Activated T-cell treated with anti-CD3 and anti-CD28 coated beads, Interleukin-2, amount 50 U/mL, for 1 hour (primary cell): ENCODE data around the gene COL16A1.
"Not testable (repeated sequence)": the region's sequence is repeated elsewhere in the genome, so short reads cannot be mapped to it uniquely, and the experiment has no call there.

Source experiments
- DNase-seq: peaks from one replicate; pipeline ENCODE4 v3.0.0-alpha.2; 2020

COL16A1 gene

GRCh38 chr1:31732751-31733289 is 29.0 kb upstream of the COL16A1 start:
- DNase-seq: no peak

DNA sequence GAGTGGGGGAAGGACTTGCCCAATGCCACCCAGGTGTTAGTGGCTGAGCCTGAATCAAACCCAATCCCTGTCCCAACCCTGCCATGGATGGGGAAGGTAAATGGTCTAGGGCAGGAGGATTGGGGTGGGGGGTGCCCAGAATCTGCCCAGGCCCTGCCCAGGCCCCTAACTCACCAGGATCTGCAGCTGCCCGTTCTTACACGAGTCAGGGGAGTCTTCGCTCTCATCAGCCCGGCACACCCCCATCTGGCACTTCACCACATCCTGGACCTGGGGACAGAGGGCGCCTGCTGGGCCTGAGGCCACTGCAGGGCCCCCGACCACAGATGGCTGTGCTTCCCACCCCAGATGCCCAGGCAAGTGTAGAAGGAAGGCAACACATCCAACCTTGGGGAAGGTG is 28.5 kb upstream of the COL16A1 start:
- no peak for DNase-seq

GRCh38 chr1:31731049-31731565 is 27.3 kb upstream of the COL16A1 start:
- DNase-seq: no peak

GRCh38 chr1:31730336-31731048 is 26.7 kb upstream of the COL16A1 start:
- no peak for DNase-seq

DNA sequence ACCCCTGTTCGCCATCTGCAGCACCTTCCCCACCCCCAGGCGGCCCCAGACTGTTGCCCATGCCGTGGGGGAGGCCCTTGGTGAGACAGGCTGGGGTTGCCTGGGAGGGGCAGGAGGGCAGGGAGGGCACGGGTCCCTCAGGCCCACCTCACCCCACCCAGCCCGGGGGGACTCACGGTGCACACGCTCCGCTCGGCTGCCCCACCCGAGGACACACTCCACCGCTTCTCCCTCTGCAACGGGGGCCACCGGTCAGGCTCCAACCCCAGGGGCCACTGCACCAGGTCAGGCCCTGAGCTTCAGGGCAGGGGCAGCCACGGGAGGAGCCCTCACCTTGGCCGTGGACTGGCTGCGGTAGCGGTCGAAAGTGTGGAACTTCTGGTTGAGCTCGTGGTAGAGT is 24.0 kb upstream of the COL16A1 start:
- no peak for DNase-seq

DNA sequence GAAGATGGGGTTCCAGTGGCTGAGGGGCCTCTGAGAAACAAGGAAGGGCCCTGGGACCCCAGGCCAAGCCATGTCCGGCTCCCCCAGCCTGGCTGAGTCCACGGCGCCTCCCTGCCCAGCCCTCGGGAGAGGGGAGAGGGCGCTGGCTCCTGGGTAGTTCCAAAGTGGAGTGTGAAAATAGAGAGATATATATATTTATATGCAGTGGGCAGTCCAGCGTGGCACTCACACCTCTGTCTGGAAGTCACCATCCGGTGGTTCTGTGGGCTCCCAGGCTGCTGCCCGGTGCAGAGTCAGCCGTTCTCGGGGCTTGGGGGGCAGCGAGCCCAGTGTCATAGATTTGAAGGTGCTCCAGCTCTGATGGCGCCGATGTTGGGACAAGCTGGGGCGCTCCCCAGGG is 23.4 kb upstream of the COL16A1 start:
- DNase-seq: no peak

DNA sequence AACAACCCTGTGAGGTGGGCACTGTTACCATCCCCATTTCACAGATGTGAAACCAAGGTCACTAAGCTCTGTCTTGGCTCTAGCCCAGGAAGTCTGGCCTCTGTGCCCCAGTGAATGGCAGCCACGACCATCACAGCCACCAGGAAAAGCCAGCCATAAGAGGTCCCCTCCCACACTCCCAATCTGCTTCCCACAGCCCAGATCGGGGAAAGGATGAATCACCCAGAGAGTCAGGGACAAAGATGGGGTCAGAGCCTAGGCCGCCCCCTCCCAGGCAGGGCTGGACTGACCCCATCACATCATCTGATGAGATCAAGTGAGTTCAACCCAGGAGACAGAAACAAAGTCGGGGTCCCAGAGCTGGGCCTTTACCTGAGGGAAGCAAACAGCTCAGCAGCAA is 22.9 kb upstream of the COL16A1 start:
- no peak for DNase-seq

- no peak for DNase-seq
These were observed 22.1 kb upstream of the COL16A1 start for GRCh38 chr1:31725777-31726535.

DNA sequence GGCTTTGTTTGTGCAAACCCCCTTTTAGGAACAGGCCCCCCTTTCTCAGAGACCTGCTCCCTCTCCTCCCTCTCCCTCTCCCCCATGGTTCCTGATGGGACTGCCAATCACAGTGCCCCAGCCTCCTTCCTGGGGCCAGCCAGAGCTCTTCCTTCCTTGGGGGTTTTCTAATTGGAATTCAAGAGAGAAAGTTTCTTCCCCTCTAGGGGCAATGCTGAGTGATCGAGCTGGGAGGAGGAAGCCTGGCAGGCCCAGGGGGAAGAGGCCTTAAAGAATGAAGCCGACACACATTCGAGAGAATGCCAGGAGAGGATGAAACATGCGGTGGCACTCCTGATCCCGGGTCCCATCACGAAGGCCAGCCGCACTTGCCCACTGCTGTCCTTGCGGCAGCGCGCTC is 21.3 kb upstream of the COL16A1 start:
- DNase-seq: no peak

- DNase-seq: peak; percentile 41
These were observed 20.1 kb upstream of the COL16A1 start for GRCh38 chr1:31723828-31724359.

DNA sequence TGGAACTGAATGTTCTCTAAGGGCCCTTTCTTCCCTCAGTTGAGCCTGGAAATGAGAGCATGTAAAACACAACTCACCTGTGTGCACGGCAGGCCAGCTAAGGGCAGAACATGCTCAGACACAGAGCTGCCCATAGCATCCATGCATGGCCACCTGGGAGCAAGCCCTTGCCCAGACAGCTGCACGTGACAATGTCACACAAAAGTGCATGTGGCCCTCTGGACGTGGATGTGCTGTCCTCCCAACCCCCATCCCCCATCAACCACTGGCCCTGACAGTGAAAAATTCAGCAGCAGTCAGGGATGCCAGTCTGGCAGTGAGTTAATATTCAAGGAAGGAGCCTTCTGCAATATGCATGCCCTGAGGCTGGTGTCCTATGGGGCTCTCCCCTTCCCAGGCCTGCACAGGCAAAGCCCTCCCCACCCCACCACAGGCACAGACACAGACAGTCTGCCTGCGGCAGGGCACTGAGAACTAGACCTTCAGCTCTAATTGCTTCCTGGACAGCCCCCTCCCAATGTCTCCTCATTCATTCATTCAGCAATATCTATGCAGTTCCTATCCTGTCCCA is 14.6 kb upstream of the COL16A1 start:
- DNase-seq: no peak

- no peak for DNase-seq
These were observed 13.5 kb upstream of the COL16A1 start for GRCh38 chr1:31717341-31717740.

DNA sequence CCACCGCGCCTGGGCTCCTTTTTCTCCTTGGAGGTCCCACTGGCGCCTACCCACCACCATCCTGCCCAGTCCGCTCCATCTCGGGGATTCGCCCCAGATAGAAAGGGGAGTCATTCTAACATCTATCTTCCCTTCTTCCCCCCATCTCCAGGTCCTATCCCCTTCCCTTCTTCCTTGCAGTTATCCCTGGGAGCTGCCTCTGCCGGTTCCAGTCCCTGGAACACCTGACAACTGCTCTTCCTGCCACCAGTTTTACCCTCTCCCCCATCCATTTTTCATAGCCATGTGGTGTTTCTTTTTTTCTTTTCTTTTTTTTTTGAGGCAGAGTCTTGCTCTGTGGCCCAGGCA is 12.0 kb upstream of the COL16A1 start:
- DNase-seq: no peak

DNA sequence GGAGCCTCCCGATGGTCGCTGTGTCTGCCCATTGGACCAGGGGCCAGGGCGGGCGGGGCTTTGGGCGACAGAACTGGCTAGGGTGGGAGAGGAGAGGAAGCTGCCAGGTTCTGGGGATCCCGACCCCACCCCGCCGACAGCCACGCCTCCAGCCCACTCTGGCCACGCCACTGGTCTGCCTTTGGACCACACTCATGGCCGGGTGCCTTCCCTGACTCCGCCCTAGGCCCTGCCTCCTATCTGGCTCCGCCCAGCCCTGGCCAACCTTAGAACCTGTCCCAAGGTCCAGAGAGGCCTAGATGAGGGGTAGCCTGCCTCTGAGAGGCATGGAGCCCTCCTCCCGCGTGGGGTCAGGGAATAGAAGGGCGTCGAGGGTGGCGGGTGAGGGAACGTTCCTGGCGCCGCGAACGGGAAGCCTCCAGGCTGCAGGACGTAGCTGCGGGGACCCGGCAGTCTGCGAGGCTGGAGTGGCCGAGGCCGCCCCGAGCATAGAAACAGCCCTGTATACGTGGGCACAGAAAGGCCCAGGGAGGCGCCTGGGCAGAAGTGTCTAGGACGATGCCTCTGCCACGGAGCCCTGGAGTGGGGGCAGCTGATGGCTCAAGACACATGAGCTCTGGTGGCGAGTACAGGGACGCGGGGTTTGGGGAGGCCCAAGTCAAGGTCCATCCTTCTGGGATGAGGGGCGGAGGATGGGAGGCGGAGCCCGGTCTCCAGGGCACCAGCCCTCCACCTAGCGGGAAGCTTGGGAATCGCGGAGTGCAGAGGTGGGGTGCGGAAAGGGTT is 11.5 kb upstream of the COL16A1 start:
- peak; percentile 44 for DNase-seq

GRCh38 chr1:31714442-31715086 is 10.7 kb upstream of the COL16A1 start:
- DNase-seq: peak; percentile 47

- DNase-seq: no peak
These were observed 8.8 kb upstream of the COL16A1 start for GRCh38 chr1:31712630-31713029.

DNA sequence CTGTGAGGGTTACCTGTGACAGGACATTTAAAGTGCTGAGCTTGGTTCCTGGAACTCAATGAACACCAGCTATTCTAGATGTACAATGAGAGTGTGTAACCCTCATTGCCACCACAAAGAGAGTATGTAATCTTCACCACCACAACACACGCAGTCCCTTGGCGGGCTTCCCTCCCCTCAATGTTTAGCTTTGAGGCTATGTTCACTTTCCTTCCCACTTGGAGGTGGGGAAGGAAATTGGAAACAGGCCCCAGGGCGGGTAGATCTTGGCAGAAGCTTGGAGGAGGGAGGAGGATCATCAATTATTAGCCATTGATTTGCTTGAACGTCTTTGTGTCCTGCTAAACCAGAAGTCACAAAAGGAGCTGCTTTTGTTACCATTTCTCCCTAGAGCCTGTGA is 8.3 kb upstream of the COL16A1 start:
- DNase-seq: no peak

- no peak for DNase-seq
These were observed 4.5 kb upstream of the COL16A1 start for GRCh38 chr1:31708324-31708723.

DNA sequence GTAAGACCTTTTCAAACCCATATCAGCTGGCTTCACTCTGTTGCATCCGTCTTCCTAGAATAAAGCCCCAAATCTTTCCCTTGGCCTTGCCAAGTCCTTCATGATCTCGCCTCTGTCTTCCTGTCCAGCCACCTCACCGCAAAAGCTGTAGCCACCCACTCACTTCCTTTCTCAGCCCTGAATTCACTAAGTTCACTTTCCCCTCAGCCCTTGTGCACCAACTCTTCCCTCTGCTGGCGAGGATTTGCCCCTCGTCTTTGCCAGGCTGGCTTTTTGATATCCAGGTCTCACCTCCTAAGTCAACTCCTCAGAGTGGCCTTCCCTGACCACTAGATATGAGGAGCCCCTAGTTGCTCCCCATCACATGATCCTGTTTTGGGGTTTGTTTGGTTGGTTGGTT is 3.9 kb upstream of the COL16A1 start:
- no peak for DNase-seq

GRCh38 chr1:31707059-31707600 is 3.3 kb upstream of the COL16A1 start:
- DNase-seq: not testable (repeated sequence)

GRCh38 chr1:31706384-31707058 is 2.7 kb upstream of the COL16A1 start:
- no peak for DNase-seq
